H1 (cell line): ENCODE measurements around the gene C15orf40. TPM values are rescaled to one million over a fixed set of nuclear protein-coding genes. Genes with fewer than 3 reads are reported as not detected.

ENCODE experiments used
- CTCF ChIA-PET: fragments of 300-600 bp; sonication (Branson Sonifier 250); formaldehyde crosslinking; loops from one replicate; lab custom pipeline; 2021; ENCODE audit not compliant: partially characterized antibody; lab: Charles Lee
- POLR2A ChIA-PET: fragments of 300-600 bp; sonication (Branson Sonifier 250); formaldehyde crosslinking; loops from one replicate; lab custom pipeline; 2021; ENCODE audit warnings: inconsistent platforms; ENCODE audit not compliant: partially characterized antibody; lab: Charles Lee
- DNase-seq, 2 experiments: peaks; one replicate each; pipeline versions ENCODE4 v3.0.0 to v3.0.0-alpha.2; 2010 to 2022; ENCODE audit warnings: low spot score in 2 of 2, low read depth in 1 of 2, mixed read lengths in 1 of 2
- FAIRE-seq: peaks from 2 replicates; lab custom pipeline; 2011; peaks lifted over from hg19 to GRCh38; lab: Jason Lieb, UNC
- H2AFZ ChIP-seq: 2 replicates; pipeline ENCODE4 v1.8.1; 2012; ENCODE audit warnings: low read length, inconsistent platforms
- H2AK5ac ChIP-seq: 2 replicates; pipeline ENCODE4 v1.6.1; 2013; ENCODE audit warnings: low read depth, low read length
- H2BK120ac ChIP-seq: replicated peaks from 2 replicates; pipeline ENCODE3; 2013; ENCODE audit warnings: low read depth, low read length, inconsistent platforms
- H2BK12ac ChIP-seq: 2 replicates; pipeline ENCODE4 v1.6.1; 2013; ENCODE audit warnings: low read depth, low read length
- H2BK15ac ChIP-seq: 2 replicates; pipeline ENCODE4 v1.6.1; 2013; ENCODE audit warnings: low read length
- H2BK20ac ChIP-seq: 2 replicates; pipeline ENCODE4 v1.6.1; 2013; ENCODE audit warnings: low read length
- H2BK5ac ChIP-seq: 2 replicates; pipeline ENCODE4 v1.6.1; 2013; ENCODE audit warnings: low read depth, low read length
- H3K14ac ChIP-seq: 2 replicates; pipeline ENCODE4 v1.6.1; 2013; ENCODE audit warnings: inconsistent platforms; ENCODE audit not compliant: insufficient read length
- H3K18ac ChIP-seq: 2 replicates; pipeline ENCODE4 v1.6.1; 2013; ENCODE audit warnings: low read length; ENCODE audit errors: extremely low read depth
- H3K23ac ChIP-seq: 2 replicates; pipeline ENCODE4 v1.6.1; 2013; ENCODE audit warnings: inconsistent platforms; ENCODE audit not compliant: insufficient read length
- H3K23me2 ChIP-seq: 2 replicates; pipeline ENCODE4 v1.6.1; 2013; ENCODE audit warnings: low read depth, low read length
- H3K27ac ChIP-seq: 2 replicates; pipeline ENCODE4 v1.6.1; 2011; ENCODE audit warnings: low read depth, low read length, inconsistent platforms
- H3K27me3 ChIP-seq, 4 experiments: replicated peaks in 1 of 4; 1 replicate in 1 of 4; 2 replicates in 3 of 4; pipeline versions ENCODE4 v1.6.1 to v1.8.1; 2011 to 2013; ENCODE audit warnings: low read length in 3 of 4, mild to moderate bottlenecking in 3 of 4, inconsistent platforms in 2 of 4, mixed read lengths in 2 of 4, moderate library complexity in 1 of 4; ENCODE audit not compliant: control insufficient read depth in 3 of 4, insufficient read depth in 3 of 4; ENCODE audit errors: extremely low read depth in 1 of 4
- H3K36me3 ChIP-seq, 4 experiments: 2 replicates each; pipeline versions ENCODE4 v1.6.1 to v1.8.1; 2011 to 2013; ENCODE audit warnings: mild to moderate bottlenecking in 4 of 4, low read length in 3 of 4, moderate library complexity in 2 of 4, control low read depth in 1 of 4, inconsistent platforms in 1 of 4; ENCODE audit not compliant: insufficient read depth in 4 of 4, control insufficient read depth in 2 of 4
- H3K4ac ChIP-seq: replicated peaks from 2 replicates; pipeline ENCODE3; 2013; ENCODE audit warnings: low read length, low read depth, mixed read lengths, inconsistent platforms; ENCODE audit not compliant: insufficient read length
- H3K4me1 ChIP-seq, 4 experiments: replicated peaks in 1 of 4; 1 replicate in 1 of 4; 2 replicates in 3 of 4; pipeline versions ENCODE4 v1.6.1 to v1.8.1; 2011 to 2013; ENCODE audit warnings: low read length in 3 of 4, inconsistent platforms in 2 of 4, mixed read lengths in 1 of 4; ENCODE audit not compliant: insufficient read depth in 4 of 4, control insufficient read depth in 3 of 4
- H3K4me2 ChIP-seq, 2 experiments: 2 replicates each; pipeline versions ENCODE4 v1.6.1 to v1.8.1; 2011 to 2013; ENCODE audit warnings: low read depth in 2 of 2, low read length in 2 of 2, control low read depth in 1 of 2, inconsistent platforms in 1 of 2, mild to moderate bottlenecking in 1 of 2; ENCODE audit not compliant: insufficient read depth in 1 of 2
- H3K4me3 ChIP-seq, 4 experiments: fragments of 200-600, 300-600 bp in 1 of 4; sonication (generic), shearing (Covaris generic), sonication (Bioruptor Twin) in 1 of 4; 2 replicates each; pipeline versions ENCODE4 v1.5.1 to v1.8.1; 2011 to 2016; ENCODE audit warnings: low read length in 4 of 4, low read depth in 3 of 4, control low read depth in 2 of 4, inconsistent platforms in 2 of 4, mild to moderate bottlenecking in 2 of 4, mixed read lengths in 1 of 4, moderate library complexity in 1 of 4; ENCODE audit not compliant: insufficient read depth in 2 of 4; ENCODE audit errors: extremely low read depth in 1 of 4
- H3K56ac ChIP-seq: replicated peaks from 2 replicates; pipeline ENCODE3; 2013; ENCODE audit warnings: low read depth, mild to moderate bottlenecking, mixed read lengths, low read length, inconsistent platforms; ENCODE audit not compliant: insufficient read length
- H3K79me1 ChIP-seq: 2 replicates; pipeline ENCODE4 v1.6.1; 2013; ENCODE audit warnings: low read depth, low read length, control low read depth
- H3K79me2 ChIP-seq, 2 experiments: 2 replicates each; pipeline versions ENCODE4 v1.6.1 to v1.8.1; 2012 to 2013; ENCODE audit warnings: low read length in 2 of 2, mild to moderate bottlenecking in 2 of 2, inconsistent platforms in 1 of 2; ENCODE audit not compliant: insufficient read depth in 2 of 2, control insufficient read depth in 1 of 2
- H3K9ac ChIP-seq, 4 experiments: replicated peaks in 1 of 4; 1 replicate in 1 of 4; 2 replicates in 3 of 4; pipeline versions ENCODE4 v1.6.1 to v1.8.1; 2011 to 2013; ENCODE audit warnings: low read depth in 3 of 4, low read length in 3 of 4, control low read depth in 2 of 4, mild to moderate bottlenecking in 2 of 4, moderate library complexity in 2 of 4, inconsistent platforms in 1 of 4; ENCODE audit errors: extremely low read depth in 1 of 4
- H3K9me3 ChIP-seq, 2 experiments: 2 replicates each; pipeline versions ENCODE4 v1.6.1 to v1.8.1; 2012 to 2013; ENCODE audit warnings: mild to moderate bottlenecking in 2 of 2, moderate library complexity in 2 of 2, control low read depth in 1 of 2, inconsistent platforms in 1 of 2, low read depth in 1 of 2, low read length in 1 of 2, mixed read lengths in 1 of 2; ENCODE audit not compliant: insufficient read depth in 2 of 2
- H4K20me1 ChIP-seq, 2 experiments: replicated peaks in 1 of 2; 2 replicates each; pipeline versions ENCODE3 to v1.8.1; 2011 to 2013; ENCODE audit warnings: inconsistent platforms in 2 of 2, low read length in 2 of 2, mild to moderate bottlenecking in 1 of 2; ENCODE audit not compliant: insufficient read depth in 2 of 2, control insufficient read depth in 1 of 2
- H4K5ac ChIP-seq: 2 replicates; pipeline ENCODE4 v1.6.1; 2013; ENCODE audit warnings: low read length, low read depth, mixed read lengths, inconsistent platforms; ENCODE audit not compliant: insufficient read length
- H4K8ac ChIP-seq: 2 replicates; pipeline ENCODE4 v1.8.0; 2013; ENCODE audit warnings: mild to moderate bottlenecking, moderate library complexity, low read length, inconsistent platforms; ENCODE audit not compliant: insufficient read depth; ENCODE audit errors: extremely low read depth
- H4K91ac ChIP-seq: replicated peaks from 2 replicates; pipeline ENCODE3; 2013; ENCODE audit warnings: low read length, mixed read lengths, inconsistent platforms; ENCODE audit not compliant: insufficient read length
- ASH2L ChIP-seq: fragments of 200-600, 300-600 bp; sonication (generic); IDR thresholded peaks from one replicate; pipeline ENCODE4 v1.7.1; 2017; ENCODE audit warnings: low read length
- CBX5 ChIP-seq: fragments of 300-800, 300-1000 bp; sonication (generic); IDR thresholded peaks from 2 replicates; pipeline ENCODE4 v1.7.1; 2016; ENCODE audit warnings: antibody characterized with exemption, low read length, low read depth
- CEBPB ChIP-seq: IDR thresholded peaks from 2 replicates; pipeline ENCODE4 v1.6.1; 2012; ENCODE audit warnings: low read depth, low read length
- PHF8 ChIP-seq: fragments of 200-600 bp; sonication (generic); conservative IDR thresholded peaks from 2 replicates; pipeline ENCODE4 v1.7.1; 2012; ENCODE audit warnings: low read depth, mild to moderate bottlenecking, inconsistent platforms, low read length, moderate library complexity
- RBBP5 ChIP-seq: IDR thresholded peaks from 2 replicates; pipeline ENCODE4 v1.7.1; 2012; ENCODE audit warnings: low read depth, mild to moderate bottlenecking, inconsistent platforms, low read length, moderate library complexity, borderline replicate concordance
- TAF1 ChIP-seq: IDR thresholded peaks from 2 replicates; pipeline ENCODE4 v1.6.1; 2011; ENCODE audit warnings: mild to moderate bottlenecking, low read depth, low read length
- TEAD4 ChIP-seq: IDR thresholded peaks from 2 replicates; pipeline ENCODE4 v1.6.1; 2012; ENCODE audit warnings: low read depth, low read length, inconsistent platforms, mixed read lengths
- WGBS, 2 experiments: shearing (Covaris generic) in 1 of 2; methylation state at CpG; one replicate each; pipeline versions ENCODE4 v1.1.6 to v1.1.7; 2013 to 2015; ENCODE audit warnings: low lambda C conversion rate in 2 of 2, mixed read lengths in 2 of 2, inconsistent platforms in 1 of 2, low coverage in 1 of 2, missing lambda C conversion rate in 1 of 2; ENCODE audit not compliant: insufficient replicate concordance in 2 of 2, insufficient coverage in 1 of 2, insufficient read length in 1 of 2; ENCODE audit errors: extremely low coverage in 1 of 2, missing lambda C conversion rate in 1 of 2; 5-methylcytosine and 5-hydroxymethylcytosine counted together
- polyA plus RNA-seq, 7 experiments: library from polyadenylated mRNA; depleted of rRNA in 3 of 7; stranded (reverse) in 5 of 7; unstranded in 2 of 7; fragments of >200 nt in 5 of 7; fragments of 200-250 nt in 2 of 7; gene quantifications; 1 replicate in 5 of 7; 2 replicates in 1 of 7; 4 replicates in 1 of 7; pipeline versions ENCODE4 v1.2.1 to v1.2.3, GENCODE V29; 2011 to 2013; ENCODE audit warnings: missing spikeins in 2 of 7, mixed read lengths in 2 of 7
- total RNA-seq: library from RNA; stranded (reverse); fragmentation: NEBNext Ultra II Directional; extraction: Animal tissue kit (Norgen Biotek cat#: 25700); gene quantifications from 2 replicates; pipeline ENCODE4 v1.2.1, GENCODE V29; 2021
- TF ChIP-seq, protein P1 (sequence below): IDR thresholded peaks from 2 replicates; pipeline ENCODE4 v1.6.1; 2011; ENCODE audit warnings: low read length, improper control_type of control experiment
- TF ChIP-seq, protein P2 (sequence below): IDR thresholded peaks from 2 replicates; pipeline ENCODE4 v1.6.1; 2011; ENCODE audit warnings: low read depth, mild to moderate bottlenecking, low read length; ENCODE audit not compliant: insufficient read depth

Gene C15orf40
- total and polyA plus RNA-seq, 2 of the 8 experiments (the other 6 are each of a cell fraction or from before 2014, with no cell fraction given) = 10.7 TPM

DNA sequence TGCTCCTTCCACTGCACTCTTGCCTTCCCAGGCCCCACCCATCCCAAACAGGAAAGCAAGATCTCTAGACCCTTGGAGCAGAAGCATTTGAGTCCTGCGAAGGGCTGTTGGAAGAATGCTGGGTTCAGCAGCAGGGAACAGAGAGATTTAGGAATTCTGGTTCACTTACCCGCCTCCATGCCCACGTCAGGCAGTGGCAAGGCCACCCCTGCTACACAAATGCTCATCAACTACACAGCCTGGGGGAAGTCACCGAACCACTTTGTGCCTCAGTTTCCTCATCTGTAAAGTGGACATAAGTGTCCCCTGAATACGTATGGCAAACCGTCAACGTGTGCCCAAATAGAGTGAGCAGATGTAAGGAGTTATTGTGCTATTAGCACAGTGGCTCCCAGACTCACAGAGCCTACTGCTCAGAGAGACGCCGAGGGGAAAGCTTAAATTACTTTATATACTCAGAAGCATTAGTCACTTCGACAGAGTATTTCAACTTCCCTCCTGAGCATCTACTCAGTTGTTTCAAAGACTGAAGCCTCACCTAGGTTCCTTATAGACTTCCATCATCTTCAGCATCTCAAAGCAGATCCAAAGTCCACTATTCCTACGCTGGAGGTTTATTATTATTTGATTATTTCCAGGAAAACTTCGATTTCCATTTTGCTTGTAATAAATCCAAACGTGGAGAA is 59.8 kb downstream of the C15orf40 start:
- Histone ChIP-seq H4K5ac (no peak overlapping the region), H3K79me2 (no peaks in the 10 kb centered on the region), H2AFZ (0 out of 2 replicates have a peak overlapping the region, but pooled peaks have one; percentile 25), H3K9ac (peak overlapping the region in 1 of 4 experiments; percentile 54; a peak in 1 of 7 replicates), H3K27me3 (peaks cover 0 to 17% (median 10%) of the 10 kb centered on the region in 4 experiments; a peak in 5 of 7 replicates), H2BK5ac (no peak overlapping the region), H2BK120ac (no peak overlapping the region), H2AK5ac (no peak overlapping the region), H2BK20ac (no peak overlapping the region), H3K9me3 (no peaks in the 10 kb centered on the region), H4K20me1 (peaks cover 0 to 1% of the 10 kb centered on the region in 2 experiments), H3K23me2 (peaks cover 3% of the 10 kb centered on the region; the same call in 1 of the 2 replicates), H3K4me3 (peak overlapping the region; percentile 50 to 82 (median 52)), H3K36me3 (no peaks in the 10 kb centered on the region), H4K91ac (no peak overlapping the region), H3K4ac (no peak overlapping the region), H3K23ac (no peak overlapping the region), H3K4me1 (no peaks in the 10 kb centered on the region; a peak in 1 of 7 replicates), H3K14ac (no peak overlapping the region), H2BK12ac (peak overlapping the region; percentile 9; the same call in 1 of the 2 replicates), H4K8ac (no peak overlapping the region), H3K79me1 (no peaks in the 10 kb centered on the region), H3K18ac (no peak overlapping the region), H3K27ac (no peak overlapping the region), H3K4me2 (peak overlapping the region; percentile 36 to 84), H2BK15ac (no peak overlapping the region), H3K56ac (no peak overlapping the region)
- no peak for FAIRE-seq
- no peak for DNase-seq
- CTCF ChIA-PET = no interaction called here
- 71% methylated on average over 13 of the region's 13 CpGs; no CpG with 5 or more reads in 1 of the 2 experiments for WGBS, 2 experiments
- POLR2A ChIA-PET = no interaction called here
- no peak for TF ChIP-seq CEBPB
- no peak for TF ChIP-seq PHF8
- no peak for TF ChIP-seq CBX5
- no peak for TF ChIP-seq TAF1
- TF ChIP-seq, protein P1, sequence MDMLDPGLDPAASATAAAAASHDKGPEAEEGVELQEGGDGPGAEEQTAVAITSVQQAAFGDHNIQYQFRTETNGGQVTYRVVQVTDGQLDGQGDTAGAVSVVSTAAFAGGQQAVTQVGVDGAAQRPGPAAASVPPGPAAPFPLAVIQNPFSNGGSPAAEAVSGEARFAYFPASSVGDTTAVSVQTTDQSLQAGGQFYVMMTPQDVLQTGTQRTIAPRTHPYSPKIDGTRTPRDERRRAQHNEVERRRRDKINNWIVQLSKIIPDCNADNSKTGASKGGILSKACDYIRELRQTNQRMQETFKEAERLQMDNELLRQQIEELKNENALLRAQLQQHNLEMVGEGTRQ = no peak
- no peak for TF ChIP-seq TEAD4
- no peak for TF ChIP-seq RBBP5
- TF ChIP-seq ASH2L = no peak
- TF ChIP-seq, protein P2, sequence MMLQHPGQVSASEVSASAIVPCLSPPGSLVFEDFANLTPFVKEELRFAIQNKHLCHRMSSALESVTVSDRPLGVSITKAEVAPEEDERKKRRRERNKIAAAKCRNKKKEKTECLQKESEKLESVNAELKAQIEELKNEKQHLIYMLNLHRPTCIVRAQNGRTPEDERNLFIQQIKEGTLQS = no peak
